ENCODE measurements around the gene KRTAP10-5.
"Not testable (repeated sequence)": the region's sequence is repeated elsewhere in the genome, so short reads cannot be mapped to it uniquely, and the experiment has no call there.

KRTAP10-5 gene

DNA sequence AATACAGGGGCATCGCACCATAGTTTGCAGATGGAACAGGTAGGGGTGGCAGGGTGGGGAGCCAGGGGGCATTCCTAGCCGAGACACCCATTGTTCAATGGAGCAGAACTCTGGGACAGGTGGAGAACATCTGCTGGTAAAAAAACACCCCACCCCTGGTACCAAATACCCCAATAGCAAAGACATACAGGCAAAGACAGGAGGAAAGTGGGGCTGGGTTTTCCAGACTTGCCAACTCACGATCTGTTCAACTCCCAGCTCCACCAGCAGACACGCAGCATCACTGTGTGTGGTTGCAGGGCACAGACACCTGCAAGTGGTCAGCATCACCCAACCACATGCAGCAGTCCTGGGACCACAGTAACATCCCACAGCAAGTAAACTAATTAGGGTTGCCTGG lies 31.1 kb upstream of the KRTAP10-5 start:
- no peak overlapping the region for H3K27ac ChIP-seq (replicated peaks)
- no peaks in the 10 kb centered on the region for H3K27me3 ChIP-seq (ENCODE audit: insufficient read depth, poor library complexity, severe bottlenecking)
- TF ChIP-seq GABPA (IDR thresholded peaks at IDR 0.05; ENCODE audit: low read depth) (no peak), CTCF (IDR thresholded peaks at IDR 0.05; ENCODE audit: insufficient read depth, low read length) (no peak), POLR2AphosphoS5 (IDR thresholded peaks at IDR 0.05; ENCODE audit: low read depth) (no peak), SPI1 (IDR thresholded peaks at IDR 0.05; ENCODE audit: borderline replicate concordance, low read depth) (no peak)
- TF ChIP-seq, protein P1, sequence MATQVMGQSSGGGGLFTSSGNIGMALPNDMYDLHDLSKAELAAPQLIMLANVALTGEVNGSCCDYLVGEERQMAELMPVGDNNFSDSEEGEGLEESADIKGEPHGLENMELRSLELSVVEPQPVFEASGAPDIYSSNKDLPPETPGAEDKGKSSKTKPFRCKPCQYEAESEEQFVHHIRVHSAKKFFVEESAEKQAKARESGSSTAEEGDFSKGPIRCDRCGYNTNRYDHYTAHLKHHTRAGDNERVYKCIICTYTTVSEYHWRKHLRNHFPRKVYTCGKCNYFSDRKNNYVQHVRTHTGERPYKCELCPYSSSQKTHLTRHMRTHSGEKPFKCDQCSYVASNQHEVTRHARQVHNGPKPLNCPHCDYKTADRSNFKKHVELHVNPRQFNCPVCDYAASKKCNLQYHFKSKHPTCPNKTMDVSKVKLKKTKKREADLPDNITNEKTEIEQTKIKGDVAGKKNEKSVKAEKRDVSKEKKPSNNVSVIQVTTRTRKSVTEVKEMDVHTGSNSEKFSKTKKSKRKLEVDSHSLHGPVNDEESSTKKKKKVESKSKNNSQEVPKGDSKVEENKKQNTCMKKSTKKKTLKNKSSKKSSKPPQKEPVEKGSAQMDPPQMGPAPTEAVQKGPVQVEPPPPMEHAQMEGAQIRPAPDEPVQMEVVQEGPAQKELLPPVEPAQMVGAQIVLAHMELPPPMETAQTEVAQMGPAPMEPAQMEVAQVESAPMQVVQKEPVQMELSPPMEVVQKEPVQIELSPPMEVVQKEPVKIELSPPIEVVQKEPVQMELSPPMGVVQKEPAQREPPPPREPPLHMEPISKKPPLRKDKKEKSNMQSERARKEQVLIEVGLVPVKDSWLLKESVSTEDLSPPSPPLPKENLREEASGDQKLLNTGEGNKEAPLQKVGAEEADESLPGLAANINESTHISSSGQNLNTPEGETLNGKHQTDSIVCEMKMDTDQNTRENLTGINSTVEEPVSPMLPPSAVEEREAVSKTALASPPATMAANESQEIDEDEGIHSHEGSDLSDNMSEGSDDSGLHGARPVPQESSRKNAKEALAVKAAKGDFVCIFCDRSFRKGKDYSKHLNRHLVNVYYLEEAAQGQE (IDR thresholded peaks at IDR 0.05; ENCODE audit: insufficient replicate concordance, low read depth) = no peak
- no peak overlapping the region for H3K4me3 ChIP-seq (replicated peaks; ENCODE audit: insufficient read depth, low read length)
- no peak for DNase-seq (ENCODE audit: low read depth in 1 of 2, low spot score in 1 of 2)

DNA sequence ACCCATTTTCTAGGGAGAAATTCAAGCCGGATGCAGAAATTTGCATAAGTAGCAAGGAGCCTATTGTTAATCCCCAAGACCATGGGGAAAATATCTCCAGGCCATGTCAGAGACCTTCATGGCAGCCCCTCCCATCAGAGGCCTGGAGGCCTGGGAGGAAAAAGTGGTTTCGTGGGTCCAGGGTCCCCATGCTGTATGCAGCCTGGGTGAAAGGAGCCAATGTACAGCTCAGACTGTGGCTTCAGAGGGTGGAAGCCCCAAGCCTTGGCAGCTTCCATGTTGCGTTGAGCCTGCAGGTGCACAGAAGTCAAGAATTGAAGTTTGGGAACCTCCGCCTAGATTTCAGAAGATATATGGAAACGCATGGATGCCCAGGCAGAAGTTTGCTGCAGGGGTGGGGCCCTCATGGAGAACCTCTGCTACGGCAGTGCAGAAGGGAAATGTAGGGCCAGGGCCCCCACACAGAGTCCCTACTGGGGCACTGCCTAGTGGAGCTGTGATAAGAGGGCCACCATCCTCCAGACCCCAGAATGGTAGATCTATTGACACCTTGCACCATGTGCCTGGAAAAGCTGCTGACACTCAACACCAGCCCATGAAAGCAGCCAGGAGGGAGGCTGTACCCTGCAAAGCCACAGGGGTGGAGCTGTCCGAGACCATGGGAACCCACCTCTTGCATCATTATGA lies 29.9 kb upstream of the KRTAP10-5 start:
- not testable (repeated sequence) for H3K4me3 ChIP-seq (replicated peaks; ENCODE audit: insufficient read depth, low read length); DNase-seq (ENCODE audit: low read depth in 1 of 2, low spot score in 1 of 2)

DNA sequence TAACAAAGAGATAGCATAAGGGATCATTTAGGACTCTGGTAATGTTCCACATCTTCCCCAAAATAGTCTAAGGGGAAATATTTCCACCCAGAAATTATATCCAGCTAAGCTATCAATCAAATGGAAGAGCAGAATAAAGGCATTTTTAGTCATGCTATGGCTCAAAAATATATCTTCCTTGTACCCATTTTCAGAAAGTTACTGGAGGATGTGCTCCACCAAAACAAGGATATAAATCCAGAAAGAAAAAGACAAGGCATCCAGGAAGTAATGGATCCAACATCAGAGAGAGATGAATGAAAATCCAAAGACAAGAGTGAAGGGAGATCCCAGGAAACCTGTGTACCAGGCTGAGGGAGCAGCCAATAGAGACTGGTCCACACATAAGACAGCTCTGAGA lies 28.8 kb upstream of the KRTAP10-5 start:
- TF ChIP-seq, protein P1 (IDR thresholded peaks at IDR 0.05; ENCODE audit: insufficient replicate concordance, low read depth) = no peak
- no peak for TF ChIP-seq SPI1 (IDR thresholded peaks at IDR 0.05; ENCODE audit: borderline replicate concordance, low read depth)
- no peak for TF ChIP-seq GABPA (IDR thresholded peaks at IDR 0.05; ENCODE audit: low read depth)
- TF ChIP-seq POLR2AphosphoS5 (IDR thresholded peaks at IDR 0.05; ENCODE audit: low read depth) = no peak
- no peak for TF ChIP-seq CTCF (IDR thresholded peaks at IDR 0.05; ENCODE audit: insufficient read depth, low read length)
- Histone ChIP-seq H3K4me3 (replicated peaks; ENCODE audit: insufficient read depth, low read length) (no peak overlapping the region), H3K27ac (replicated peaks) (no peak overlapping the region), H3K27me3 (ENCODE audit: insufficient read depth, poor library complexity, severe bottlenecking) (peaks cover under 1% of the 10 kb centered on the region)
- no peak for DNase-seq (ENCODE audit: low read depth in 1 of 2, low spot score in 1 of 2)

More for the DNA sequence above, 29.9 kb upstream of the KRTAP10-5 start:
- not testable (repeated sequence) for H3K27ac ChIP-seq (replicated peaks); H3K27me3 ChIP-seq (ENCODE audit: insufficient read depth, poor library complexity, severe bottlenecking)

GRCh38 chr21:44606495-44606894 lies 26.1 kb upstream of the KRTAP10-5 start:
- no peak overlapping the region for H3K4me3 ChIP-seq (replicated peaks; ENCODE audit: insufficient read depth, low read length)
- peaks cover 2% of the 10 kb centered on the region for H3K27me3 ChIP-seq (ENCODE audit: insufficient read depth, poor library complexity, severe bottlenecking)
- no peak for DNase-seq (ENCODE audit: low read depth in 1 of 2, low spot score in 1 of 2)
- no peak overlapping the region for H3K27ac ChIP-seq (replicated peaks)
- TF ChIP-seq POLR2AphosphoS5 (IDR thresholded peaks at IDR 0.05; ENCODE audit: low read depth) (no peak), SPI1 (IDR thresholded peaks at IDR 0.05; ENCODE audit: borderline replicate concordance, low read depth) (no peak), GABPA (IDR thresholded peaks at IDR 0.05; ENCODE audit: low read depth) (no peak), CTCF (IDR thresholded peaks at IDR 0.05; ENCODE audit: insufficient read depth, low read length) (no peak)
- TF ChIP-seq, protein P1 (IDR thresholded peaks at IDR 0.05; ENCODE audit: insufficient replicate concordance, low read depth) = no peak

All from HL-60 (cell line).